GM18498 (cell line): ENCODE data around the gene PPP1R7.

Experiments used
- ATAC-seq: cut with Tn5 transposase; IDR thresholded peaks from one replicate; pipeline ENCODE4 v1.9.1; 2021; ENCODE audit warnings: mild to moderate bottlenecking, moderate library complexity; ENCODE audit not compliant: unreplicated experiment

Gene PPP1R7

GRCh38 chr2:241120440-241120839 is 29.8 kb upstream of the PPP1R7 start:
- ATAC-seq, result no peak

GRCh38 chr2:241121008-241121407 is 29.3 kb upstream of the PPP1R7 start:
- ATAC-seq, result no peak

DNA sequence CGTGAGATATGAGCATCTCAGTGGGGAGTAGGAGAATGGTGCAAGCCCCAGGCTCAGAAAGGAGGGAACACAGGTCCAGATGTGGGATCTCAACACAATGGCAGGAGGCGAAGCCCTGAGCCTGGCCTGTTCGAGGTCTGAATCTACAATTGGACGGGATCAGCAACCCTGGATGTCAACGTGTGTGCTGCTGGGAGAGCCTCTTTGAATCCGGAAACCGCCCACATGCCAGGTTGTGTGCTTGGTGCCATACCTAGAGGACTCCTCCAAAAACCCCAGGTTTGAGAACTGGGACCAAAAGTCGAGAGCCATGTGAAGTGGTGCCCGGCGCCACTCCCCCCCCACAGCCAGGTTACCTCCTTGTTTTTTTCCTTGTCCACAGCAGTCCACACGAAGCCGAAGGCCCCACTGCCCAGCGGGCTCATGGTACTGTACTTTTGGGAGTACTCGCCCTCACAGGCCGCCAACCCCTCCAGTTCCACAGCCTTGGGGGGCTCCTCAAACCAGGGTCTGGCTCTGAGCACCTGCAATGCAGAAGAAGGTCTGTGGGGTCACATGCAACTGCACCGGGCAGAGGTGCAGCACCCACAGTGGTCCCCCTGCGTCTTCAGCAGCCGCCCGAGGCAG is 27.8 kb upstream of the PPP1R7 start:
- no peak for ATAC-seq

GRCh38 chr2:241123816-241124536 is 26.3 kb upstream of the PPP1R7 start:
- no peak for ATAC-seq

DNA sequence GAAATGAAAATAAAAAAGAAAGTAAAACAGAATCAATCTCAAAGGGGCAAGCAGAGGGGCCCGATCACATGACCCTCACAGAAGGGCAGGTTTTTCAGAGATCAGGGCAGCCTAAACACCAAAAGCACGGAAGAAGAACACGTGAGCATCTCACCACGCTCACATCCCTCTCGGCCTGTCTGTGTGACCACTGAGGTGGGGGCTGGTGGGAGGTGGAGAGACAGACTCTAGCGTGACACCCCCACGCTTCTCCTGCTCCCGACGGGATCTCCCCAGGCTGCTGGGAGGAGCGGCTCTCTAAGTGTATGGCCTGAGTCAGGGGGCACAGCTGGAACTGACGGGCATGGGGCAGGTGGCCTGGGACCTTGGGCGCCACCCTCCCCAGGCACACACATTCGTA is 24.6 kb upstream of the PPP1R7 start:
- ATAC-seq, result no peak

DNA sequence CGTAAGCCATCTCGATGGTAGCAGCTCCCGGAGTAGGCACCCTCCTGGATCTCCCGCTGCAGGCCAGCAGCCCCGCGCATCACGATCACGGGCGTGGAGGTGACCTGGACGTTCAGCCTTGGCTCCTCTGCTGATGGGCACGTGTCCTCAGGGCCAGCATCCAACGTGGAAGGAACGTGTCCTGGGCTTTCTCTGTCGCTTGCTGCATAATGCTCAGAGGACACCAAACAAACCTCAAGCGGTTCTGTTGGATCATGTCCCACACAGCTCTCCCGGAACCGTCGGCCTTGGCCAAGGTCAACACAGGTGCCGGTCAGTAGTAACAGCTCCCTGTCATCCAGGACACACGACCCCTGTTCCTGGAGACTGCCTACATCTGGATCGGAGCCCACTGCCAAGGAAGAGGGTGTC is 24.1 kb upstream of the PPP1R7 start:
- ATAC-seq, result no peak

DNA sequence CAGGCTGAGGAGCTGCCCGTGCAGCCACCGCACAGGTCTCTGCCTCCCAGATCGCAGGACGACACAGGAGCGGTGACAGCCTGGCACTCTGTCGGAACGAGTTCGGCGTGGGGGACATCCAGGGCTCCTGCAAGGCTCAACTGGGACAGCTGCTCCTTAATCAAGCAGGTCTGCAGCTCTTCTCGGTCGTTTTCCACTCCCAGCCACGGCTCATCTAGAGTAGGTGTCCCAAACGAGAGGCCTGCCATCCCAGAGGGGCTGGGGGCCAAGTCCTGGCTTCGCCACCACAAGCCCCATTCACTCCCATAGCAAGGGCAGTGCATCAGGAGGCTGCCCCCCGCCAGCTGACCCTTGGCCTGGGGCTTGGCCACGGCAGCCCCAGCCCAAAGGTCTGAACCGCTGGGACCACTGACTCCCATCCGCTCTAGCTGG is 23.5 kb upstream of the PPP1R7 start:
- ATAC-seq, result no peak

GRCh38 chr2:241128266-241128665 is 22.0 kb upstream of the PPP1R7 start:
- no peak for ATAC-seq

GRCh38 chr2:241129086-241129871 is 21.0 kb upstream of the PPP1R7 start:
- ATAC-seq, result no peak

- ATAC-seq, result no peak
Measured at GRCh38 chr2:241130316-241130715, 20.0 kb upstream of the PPP1R7 start.

- no peak for ATAC-seq
Measured at GRCh38 chr2:241131531-241131930, 18.7 kb upstream of the PPP1R7 start.

- no peak for ATAC-seq
Measured at GRCh38 chr2:241132538-241133435, 17.5 kb upstream of the PPP1R7 start.

- no peak for ATAC-seq
Measured at GRCh38 chr2:241133436-241133820, 16.8 kb upstream of the PPP1R7 start.

DNA sequence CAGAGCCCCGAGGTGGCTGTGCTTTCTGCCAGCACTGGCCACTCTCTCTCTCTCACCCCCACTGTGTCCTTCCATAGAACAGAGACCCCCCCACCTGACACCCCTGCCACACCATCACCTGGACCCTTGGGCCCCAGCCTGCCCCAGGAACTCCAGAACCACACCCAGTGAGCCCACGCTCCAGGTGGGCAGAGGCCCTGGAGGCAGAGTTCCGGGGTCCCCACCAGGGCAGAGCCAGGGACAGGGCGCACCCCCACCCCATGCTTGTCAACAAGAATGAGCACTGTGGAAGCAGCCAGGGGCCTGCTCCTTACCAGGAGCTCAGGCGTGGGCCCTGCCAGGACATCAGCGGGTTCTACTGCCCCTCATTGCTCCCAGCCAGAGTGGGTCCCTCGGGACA is 15.6 kb upstream of the PPP1R7 start:
- no peak for ATAC-seq

GRCh38 chr2:241135737-241136136 is 14.5 kb upstream of the PPP1R7 start:
- no peak for ATAC-seq

DNA sequence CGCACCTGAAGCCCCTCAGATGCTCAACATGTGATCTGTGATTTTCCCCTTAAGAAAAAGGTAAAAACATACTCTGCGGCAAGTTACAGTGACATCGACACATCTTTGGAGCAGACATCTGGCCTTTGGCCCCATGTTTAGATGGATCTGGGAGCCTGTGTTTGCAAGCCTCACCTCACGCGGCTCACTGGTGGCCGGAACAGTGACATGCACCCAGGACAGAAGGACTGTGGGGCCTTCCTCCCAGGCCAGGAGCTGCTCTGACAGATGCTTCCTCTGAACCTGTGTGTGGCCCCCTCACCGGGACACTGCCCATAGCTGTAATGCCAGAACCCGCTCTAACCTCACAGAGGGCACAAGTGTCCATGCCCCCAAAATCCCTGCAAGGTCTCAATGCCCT is 14.1 kb upstream of the PPP1R7 start:
- ATAC-seq, result no peak

GRCh38 chr2:241136661-241137260 is 13.5 kb upstream of the PPP1R7 start:
- no peak for ATAC-seq

DNA sequence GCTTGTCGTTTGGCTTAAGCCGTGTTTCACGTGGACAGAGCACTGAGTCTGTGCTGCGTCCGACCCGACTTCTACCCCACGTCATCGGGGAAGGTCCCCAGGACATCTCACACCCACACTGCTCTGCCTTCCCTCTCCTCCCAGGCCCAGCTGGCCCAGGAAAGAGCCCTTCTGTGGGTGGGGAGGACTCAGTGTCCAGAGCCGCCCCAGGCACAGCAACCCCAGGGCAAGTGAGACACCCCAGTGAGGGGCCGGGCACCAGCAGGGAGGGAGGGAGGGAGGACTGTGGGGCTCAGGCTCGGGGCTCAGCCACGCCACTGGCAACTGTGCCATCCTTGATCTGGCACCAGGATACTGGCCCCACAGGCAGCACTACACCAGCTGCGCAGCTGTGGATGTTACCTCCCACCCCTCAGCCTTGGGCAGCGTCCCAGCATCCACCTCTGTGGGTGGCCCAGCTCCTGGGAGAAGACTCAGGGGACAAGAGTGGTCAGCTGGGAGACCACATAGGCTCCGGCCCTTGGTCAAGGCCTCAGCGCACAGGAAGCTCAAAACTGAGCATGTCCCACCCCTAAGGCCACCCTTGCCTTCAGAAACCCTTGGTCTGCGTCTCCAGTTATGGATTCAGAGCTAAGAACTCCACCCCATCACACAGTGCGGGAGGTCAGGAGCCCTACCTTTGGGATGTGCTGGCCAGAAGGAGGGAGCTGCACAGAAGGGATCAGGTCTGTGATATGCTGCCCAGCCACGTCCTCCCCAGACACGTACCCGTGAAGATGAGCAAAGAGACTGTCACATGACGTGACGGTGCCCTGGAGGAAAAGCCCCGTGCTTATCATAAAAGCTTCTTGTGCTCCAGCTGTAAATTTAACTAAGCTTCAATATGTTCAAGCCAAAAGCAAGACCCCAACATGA is 12.7 kb upstream of the PPP1R7 start:
- no peak for ATAC-seq

DNA sequence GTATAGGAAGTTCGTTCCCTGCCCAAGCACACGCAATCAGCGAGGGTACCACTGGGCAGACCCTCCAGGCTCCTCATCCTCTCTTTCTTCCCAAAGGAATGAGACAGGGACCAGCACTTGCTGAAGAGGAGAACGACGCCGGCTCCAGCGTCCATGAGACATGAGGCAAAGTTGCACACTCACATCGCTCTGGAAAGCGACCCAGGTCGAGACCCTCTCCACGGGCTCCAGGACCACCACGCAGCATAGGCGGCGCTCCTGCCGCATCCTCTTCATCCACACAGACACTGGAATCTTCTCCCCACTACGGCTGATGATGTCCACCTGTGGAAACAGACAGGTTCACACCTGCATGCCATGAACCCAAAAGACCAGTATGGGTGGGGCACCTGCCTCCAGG is 11.8 kb upstream of the PPP1R7 start:
- no peak for ATAC-seq
